Endothelial cell of umbilical vein (primary cell): Measurements from ENCODE around the gene VIPR2.

Source experiments
- CTCF ChIP-seq, 2 donors: IDR thresholded peaks; 1 replicate in 1 of 2; 2 replicates in 1 of 2; pipeline ENCODE4 v1.5.1; 2011; ENCODE audit warnings: low read length in 2 of 2, mild to moderate bottlenecking in 2 of 2, moderate library complexity in 2 of 2, control low read depth in 1 of 2, inconsistent platforms in 1 of 2, low read depth in 1 of 2; ENCODE audit not compliant: insufficient read depth in 1 of 2; ENCODE audit errors: extremely low read depth in 1 of 2
- EZH2 ChIP-seq: IDR thresholded peaks from 2 replicates; pipeline ENCODE4 v1.6.1; 2012; ENCODE audit warnings: borderline replicate concordance, low read depth, mild to moderate bottlenecking, moderate library complexity, low read length, inconsistent platforms; ENCODE audit not compliant: severe bottlenecking
- FOS ChIP-seq: IDR thresholded peaks from 2 replicates; pipeline ENCODE4 v1.6.1; 2011; ENCODE audit warnings: mild to moderate bottlenecking, low read length, moderate library complexity, borderline replicate concordance; ENCODE audit not compliant: insufficient read depth
- JUN ChIP-seq: IDR thresholded peaks from 2 replicates; pipeline ENCODE4 v1.6.1; 2011; ENCODE audit warnings: borderline replicate concordance, low read depth; ENCODE audit not compliant: insufficient read length, insufficient read depth
- MAX ChIP-seq: IDR thresholded peaks from 2 replicates; pipeline ENCODE4 v1.6.1; 2011; ENCODE audit not compliant: insufficient read depth, insufficient read length
- MYC ChIP-seq: IDR thresholded peaks from one replicate; pipeline ENCODE4 v1.6.1; 2011; ENCODE audit warnings: mild to moderate bottlenecking, low read depth, low read length
- POLR2A ChIP-seq: IDR thresholded peaks from 2 replicates; pipeline ENCODE4 v1.6.1; 2012; ENCODE audit warnings: low read depth, mild to moderate bottlenecking, control low read depth, low read length

DNA sequence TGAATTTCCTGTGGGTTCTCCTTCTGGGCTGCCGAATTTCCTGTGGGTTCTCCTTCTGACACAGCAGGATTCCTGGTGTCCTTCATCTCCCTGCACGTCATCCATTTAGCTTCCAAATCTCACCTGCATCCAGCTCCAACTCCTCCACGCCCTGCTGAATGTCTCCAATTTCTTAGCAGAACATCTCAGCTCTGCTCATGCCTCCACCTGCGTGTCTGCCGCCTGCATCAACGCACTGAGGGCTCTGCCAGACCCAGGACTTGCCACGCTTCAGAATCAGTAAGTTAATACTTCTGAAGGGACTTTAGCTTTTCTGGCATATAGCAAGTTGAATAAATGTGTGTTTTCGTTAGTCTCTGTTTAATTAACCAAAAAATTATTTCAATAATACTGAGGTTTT is 31.1 kb upstream of the VIPR2 start:
- TF ChIP-seq MYC (no peak), POLR2A (no peak), FOS (no peak), EZH2 (no peak), CTCF (IDR thresholded peaks at IDR 0.05; ENCODE audit: extremely low read depth in 1 of 2, insufficient read depth in 1 of 2, low read depth in 1 of 2, low read length in 2 of 2) (no peak), JUN (no peak), MAX (no peak)
